ENCODE data around the gene LCN12.

Gene LCN12

GRCh38 chr9:136957901-136958300, 5.8 kb downstream of the LCN12 start:
- Mint-ChIP-seq H3K4me3 (no peak overlapping the region), H3K9me3 (no peaks in the 10 kb centered on the region), H3K27ac (no peak overlapping the region), H3K27me3 (ENCODE audit: low read depth) (no peaks in the 10 kb centered on the region), H3K36me3 (ENCODE audit: low read depth) (no peaks in the 10 kb centered on the region), H3K4me1 (peaks cover 2% of the 10 kb centered on the region)
- no peak for TF ChIP-seq CTCF (IDR thresholded peaks at IDR 0.05; ENCODE audit: unreplicated experiment in 3 of 3)

- H3K9me3 Mint-ChIP-seq: no peaks in the 10 kb centered on the region
- peaks cover 5% of the 10 kb centered on the region for H3K4me1 Mint-ChIP-seq
- no peaks in the 10 kb centered on the region for H3K36me3 Mint-ChIP-seq (ENCODE audit: low read depth)
- H3K27me3 Mint-ChIP-seq (ENCODE audit: low read depth): no peaks in the 10 kb centered on the region
- H3K27ac Mint-ChIP-seq: no peak overlapping the region
- TF ChIP-seq CTCF (IDR thresholded peaks at IDR 0.05; ENCODE audit: unreplicated experiment in 3 of 3): no peak
- H3K4me3 Mint-ChIP-seq: no peak overlapping the region
Observed at GRCh38 chr9:136958473-136958872, 6.4 kb downstream of the LCN12 start.

GRCh38 chr9:136958898-136959850, 7.1 kb downstream of the LCN12 start:
- Mint-ChIP-seq H3K27me3 (ENCODE audit: low read depth) (no peaks in the 10 kb centered on the region), H3K4me1 (peaks cover 5% of the 10 kb centered on the region), H3K4me3 (no peak overlapping the region), H3K9me3 (no peaks in the 10 kb centered on the region), H3K27ac (no peak overlapping the region), H3K36me3 (ENCODE audit: low read depth) (no peaks in the 10 kb centered on the region)
- TF ChIP-seq CTCF (IDR thresholded peaks at IDR 0.05; ENCODE audit: unreplicated experiment in 3 of 3): no peak

- Mint-ChIP-seq H3K27ac (peak overlapping the region in 1 of 3 experiments; percentile 55), H3K36me3 (ENCODE audit: low read depth) (no peaks in the 10 kb centered on the region), H3K27me3 (ENCODE audit: low read depth) (no peaks in the 10 kb centered on the region), H3K4me1 (peaks cover 5% of the 10 kb centered on the region), H3K4me3 (no peak overlapping the region), H3K9me3 (no peaks in the 10 kb centered on the region)
- TF ChIP-seq CTCF (IDR thresholded peaks at IDR 0.05; ENCODE audit: unreplicated experiment in 3 of 3): no peak
Observed at GRCh38 chr9:136960212-136960937, 8.3 kb downstream of the LCN12 start.

- Mint-ChIP-seq H3K27ac (no peak overlapping the region), H3K9me3 (no peaks in the 10 kb centered on the region), H3K27me3 (ENCODE audit: low read depth) (peaks cover 4% of the 10 kb centered on the region), H3K4me1 (peaks cover 8% of the 10 kb centered on the region), H3K4me3 (no peak overlapping the region), H3K36me3 (ENCODE audit: low read depth) (no peaks in the 10 kb centered on the region)
- no peak for TF ChIP-seq CTCF (IDR thresholded peaks at IDR 0.05; ENCODE audit: unreplicated experiment in 3 of 3)
Observed at GRCh38 chr9:136960938-136961275, 8.8 kb downstream of the LCN12 start.
